GM23338 (cell line): ENCODE data around the gene PROCA1. TPM values are rescaled to one million over a fixed set of nuclear protein-coding genes. Genes with fewer than 3 reads are reported as not detected.
A peak's percentile ranks its signal among the peaks of the same experiment; 100 is the strongest.

ENCODE experiments used
- ATAC-seq: fragments of 200-7000 bp; cut with Tn5 transposase; 3 replicates; pipeline ENCODE4 v1.9.1; 2020
- DNase-seq: peaks from one replicate; pipeline ENCODE4 v3.0.0-alpha.2; 2015; ENCODE audit warnings: low spot score
- H2AFZ ChIP-seq: fragments of 200-600 bp; sonication (generic); 2 replicates; pipeline ENCODE4 v1.8.0; 2016; ENCODE audit warnings: antibody characterized with exemption, mild to moderate bottlenecking, moderate library complexity
- H3F3A ChIP-seq: fragments of 200-600 bp; sonication (generic); replicated peaks from 2 replicates; pipeline ENCODE4 v1.8.0; 2017; ENCODE audit warnings: antibody characterized with exemption, mixed run types, low read depth
- H3K27ac ChIP-seq: fragments of 200-600 bp; sonication (generic); 2 replicates; pipeline ENCODE4 v1.6.1; 2016; ENCODE audit warnings: low read depth
- H3K27me3 ChIP-seq: fragments of 200-600 bp; sonication (generic); 2 replicates; pipeline ENCODE4 v1.8.0; 2016; ENCODE audit warnings: mild to moderate bottlenecking, mixed run types, moderate library complexity; ENCODE audit not compliant: insufficient read depth
- H3K36me3 ChIP-seq: fragments of 200-600 bp; sonication (generic); 2 replicates; pipeline ENCODE4 v1.8.0; 2016; ENCODE audit warnings: mild to moderate bottlenecking; ENCODE audit not compliant: insufficient read depth
- H3K4me1 ChIP-seq: fragments of 200-600 bp; sonication (generic); 2 replicates; pipeline ENCODE4 v1.8.0; 2016; ENCODE audit warnings: mild to moderate bottlenecking, moderate library complexity; ENCODE audit not compliant: insufficient read depth
- H3K4me2 ChIP-seq: fragments of 200-600 bp; sonication (generic); 2 replicates; pipeline ENCODE4 v1.7.1; 2017; ENCODE audit warnings: mixed run types
- H3K4me3 ChIP-seq: fragments of 200-600 bp; sonication (generic); 2 replicates; pipeline ENCODE4 v1.6.1; 2016; ENCODE audit warnings: mixed run types
- H3K79me2 ChIP-seq: fragments of 200-600 bp; sonication (generic); replicated peaks from 2 replicates; pipeline ENCODE4 v1.8.0; 2017; ENCODE audit warnings: mild to moderate bottlenecking; ENCODE audit not compliant: insufficient read depth
- H3K9me2 ChIP-seq: fragments of 200-600 bp; sonication (generic); 2 replicates; pipeline ENCODE4 v1.8.0; 2017; ENCODE audit not compliant: insufficient read depth
- H4K20me1 ChIP-seq: fragments of 200-600 bp; sonication (generic); replicated peaks from 2 replicates; pipeline ENCODE4 v1.8.0; 2017; ENCODE audit warnings: mild to moderate bottlenecking; ENCODE audit not compliant: insufficient read depth
- H3K27ac Mint-ChIP-seq: 2 replicates; pipeline ENCODE4 v1.8.0; 2020; ENCODE audit warnings: inconsistent platforms, mild to moderate bottlenecking, moderate library complexity, mixed read lengths
- H3K27me3 Mint-ChIP-seq: 3 replicates; pipeline ENCODE4 v1.8.0; 2022; ENCODE audit warnings: low read depth, mild to moderate bottlenecking, moderate library complexity, mixed read lengths, inconsistent platforms; ENCODE audit not compliant: insufficient read depth, poor library complexity
- H3K36me3 Mint-ChIP-seq: 3 replicates; pipeline ENCODE4 v1.8.0; 2021; ENCODE audit warnings: low read depth, mild to moderate bottlenecking, inconsistent platforms, moderate library complexity, mixed read lengths
- H3K4me1 Mint-ChIP-seq: 3 replicates; pipeline ENCODE4 v1.8.0; 2020; ENCODE audit warnings: mild to moderate bottlenecking, inconsistent platforms, mixed read lengths
- H3K4me3 Mint-ChIP-seq: 3 replicates; pipeline ENCODE4 v1.8.0; 2021; ENCODE audit warnings: moderate library complexity, mild to moderate bottlenecking, inconsistent platforms, mixed read lengths
- H3K9me3 Mint-ChIP-seq: 3 replicates; pipeline ENCODE4 v1.8.0; 2020; ENCODE audit warnings: moderate library complexity, mild to moderate bottlenecking, inconsistent platforms, mixed read lengths
- CREB1 ChIP-seq: fragments of 250-450 bp; sonication (Bioruptor Pico); IDR thresholded peaks from 2 replicates; pipeline ENCODE4 v1.5.0; 2020; ENCODE audit warnings: low read depth, mild to moderate bottlenecking, moderate library complexity
- ETS1 ChIP-seq: IDR thresholded peaks from 2 replicates; pipeline ENCODE4 v1.6.1; 2016; ENCODE audit warnings: antibody characterized with exemption
- EZH2 ChIP-seq: fragments of 200-600 bp; sonication (generic); IDR thresholded peaks from one replicate; pipeline ENCODE4 v1.8.0; 2017; ENCODE audit warnings: antibody characterized with exemption, mild to moderate bottlenecking, low read depth; ENCODE audit not compliant: unreplicated experiment
- EZH2phosphoT487 ChIP-seq: fragments of 200-600 bp; sonication (generic); IDR thresholded peaks from one replicate; pipeline ENCODE4 v1.8.1; 2018; ENCODE audit warnings: antibody characterized with exemption; ENCODE audit not compliant: unreplicated experiment
- JUNB ChIP-seq: IDR thresholded peaks from one replicate; pipeline ENCODE4 v1.6.1; 2016; ENCODE audit warnings: antibody characterized with exemption; ENCODE audit not compliant: unreplicated experiment
- NANOG ChIP-seq: IDR thresholded peaks from 2 replicates; pipeline ENCODE4 v1.6.1; 2016; ENCODE audit warnings: antibody characterized with exemption, borderline replicate concordance
- POLR2AphosphoS5 ChIP-seq: IDR thresholded peaks from 2 replicates; pipeline ENCODE4 v1.6.1; 2016; ENCODE audit warnings: antibody characterized with exemption, low read depth
- STAT1 ChIP-seq: IDR thresholded peaks from one replicate; pipeline ENCODE4 v1.6.1; 2016; ENCODE audit warnings: antibody characterized with exemption; ENCODE audit not compliant: unreplicated experiment
- ZNF114 ChIP-seq: fragments of 250-450 bp; sonication (Bioruptor Pico); IDR thresholded peaks from 2 replicates; pipeline ENCODE4 v1.5.0; 2020; ENCODE audit warnings: mild to moderate bottlenecking, moderate library complexity
- ZNF331 ChIP-seq: fragments of 250-450 bp; sonication (Bioruptor Pico); IDR thresholded peaks from 2 replicates; pipeline ENCODE4 v1.5.0; 2020; ENCODE audit warnings: low read depth, mild to moderate bottlenecking, moderate library complexity
- ZNF462 ChIP-seq: fragments of 250-450 bp; sonication (Bioruptor Pico); IDR thresholded peaks from 2 replicates; pipeline ENCODE4 v1.5.0; 2020; ENCODE audit warnings: mild to moderate bottlenecking, moderate library complexity
- polyA plus RNA-seq: library from polyadenylated mRNA; unstranded; fragments of >200 nt; fragmentation: Nextera tagmentation; extraction: Ambion mirVana; gene quantifications from 2 replicates; pipeline ENCODE4 v1.2.1, GENCODE V29; 2016
- total RNA-seq: library from RNA; depleted of rRNA; stranded (reverse); fragments of >200 nt; shearing (Covaris generic); gene quantifications from 2 replicates; pipeline ENCODE4 v1.2.3, GENCODE V29; 2014
- TF ChIP-seq, protein P1 (sequence below): IDR thresholded peaks from one replicate; pipeline ENCODE4 v1.6.1; 2018; ENCODE audit warnings: antibody characterized with exemption; ENCODE audit not compliant: unreplicated experiment
- TF ChIP-seq, protein P2 (sequence below), 2 experiments: fragments of 200-600 bp in 1 of 2; sonication (generic) in 1 of 2; conservative IDR thresholded peaks; 2 replicates each; pipeline versions ENCODE4 v1.5.1 to v1.6.1; 2016 to 2017; ENCODE audit warnings: antibody characterized with exemption in 2 of 2, low read depth in 2 of 2, mild to moderate bottlenecking in 2 of 2, moderate library complexity in 1 of 2

PROCA1 gene
- total and polyA plus RNA-seq, 2 experiments from 2014 or later, result 11.3 to 14.4 TPM

GRCh38 chr17:28749516-28750177 lies 38.0 kb upstream of the PROCA1 start:
- Mint-ChIP-seq H3K27me3 (peaks cover 55% of the 10 kb centered on the region), H3K27ac (no peak overlapping the region), H3K4me3 (no peak overlapping the region), H3K36me3 (peaks cover 77% of the 10 kb centered on the region), H3K4me1 (peaks cover 40% of the 10 kb centered on the region), H3K9me3 (no peaks in the 10 kb centered on the region)
- no peak overlapping the region for H3K4me2 ChIP-seq
- TF ChIP-seq JUNB (no peak), EZH2 (no peak), ZNF462 (CRISPR knock-in tag) (no peak), ZNF114 (CRISPR knock-in tag) (no peak), NANOG (no peak), EZH2phosphoT487 (no peak), ETS1 (no peak), STAT1 (no peak), ZNF331 (CRISPR knock-in tag) (no peak), CREB1 (CRISPR knock-in tag) (no peak), POLR2AphosphoS5 (no peak)
- TF ChIP-seq, protein P1, sequence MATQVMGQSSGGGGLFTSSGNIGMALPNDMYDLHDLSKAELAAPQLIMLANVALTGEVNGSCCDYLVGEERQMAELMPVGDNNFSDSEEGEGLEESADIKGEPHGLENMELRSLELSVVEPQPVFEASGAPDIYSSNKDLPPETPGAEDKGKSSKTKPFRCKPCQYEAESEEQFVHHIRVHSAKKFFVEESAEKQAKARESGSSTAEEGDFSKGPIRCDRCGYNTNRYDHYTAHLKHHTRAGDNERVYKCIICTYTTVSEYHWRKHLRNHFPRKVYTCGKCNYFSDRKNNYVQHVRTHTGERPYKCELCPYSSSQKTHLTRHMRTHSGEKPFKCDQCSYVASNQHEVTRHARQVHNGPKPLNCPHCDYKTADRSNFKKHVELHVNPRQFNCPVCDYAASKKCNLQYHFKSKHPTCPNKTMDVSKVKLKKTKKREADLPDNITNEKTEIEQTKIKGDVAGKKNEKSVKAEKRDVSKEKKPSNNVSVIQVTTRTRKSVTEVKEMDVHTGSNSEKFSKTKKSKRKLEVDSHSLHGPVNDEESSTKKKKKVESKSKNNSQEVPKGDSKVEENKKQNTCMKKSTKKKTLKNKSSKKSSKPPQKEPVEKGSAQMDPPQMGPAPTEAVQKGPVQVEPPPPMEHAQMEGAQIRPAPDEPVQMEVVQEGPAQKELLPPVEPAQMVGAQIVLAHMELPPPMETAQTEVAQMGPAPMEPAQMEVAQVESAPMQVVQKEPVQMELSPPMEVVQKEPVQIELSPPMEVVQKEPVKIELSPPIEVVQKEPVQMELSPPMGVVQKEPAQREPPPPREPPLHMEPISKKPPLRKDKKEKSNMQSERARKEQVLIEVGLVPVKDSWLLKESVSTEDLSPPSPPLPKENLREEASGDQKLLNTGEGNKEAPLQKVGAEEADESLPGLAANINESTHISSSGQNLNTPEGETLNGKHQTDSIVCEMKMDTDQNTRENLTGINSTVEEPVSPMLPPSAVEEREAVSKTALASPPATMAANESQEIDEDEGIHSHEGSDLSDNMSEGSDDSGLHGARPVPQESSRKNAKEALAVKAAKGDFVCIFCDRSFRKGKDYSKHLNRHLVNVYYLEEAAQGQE, result no peak
- TF ChIP-seq, protein P2, sequence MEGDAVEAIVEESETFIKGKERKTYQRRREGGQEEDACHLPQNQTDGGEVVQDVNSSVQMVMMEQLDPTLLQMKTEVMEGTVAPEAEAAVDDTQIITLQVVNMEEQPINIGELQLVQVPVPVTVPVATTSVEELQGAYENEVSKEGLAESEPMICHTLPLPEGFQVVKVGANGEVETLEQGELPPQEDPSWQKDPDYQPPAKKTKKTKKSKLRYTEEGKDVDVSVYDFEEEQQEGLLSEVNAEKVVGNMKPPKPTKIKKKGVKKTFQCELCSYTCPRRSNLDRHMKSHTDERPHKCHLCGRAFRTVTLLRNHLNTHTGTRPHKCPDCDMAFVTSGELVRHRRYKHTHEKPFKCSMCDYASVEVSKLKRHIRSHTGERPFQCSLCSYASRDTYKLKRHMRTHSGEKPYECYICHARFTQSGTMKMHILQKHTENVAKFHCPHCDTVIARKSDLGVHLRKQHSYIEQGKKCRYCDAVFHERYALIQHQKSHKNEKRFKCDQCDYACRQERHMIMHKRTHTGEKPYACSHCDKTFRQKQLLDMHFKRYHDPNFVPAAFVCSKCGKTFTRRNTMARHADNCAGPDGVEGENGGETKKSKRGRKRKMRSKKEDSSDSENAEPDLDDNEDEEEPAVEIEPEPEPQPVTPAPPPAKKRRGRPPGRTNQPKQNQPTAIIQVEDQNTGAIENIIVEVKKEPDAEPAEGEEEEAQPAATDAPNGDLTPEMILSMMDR (conservative IDR thresholded peaks at IDR 0.05; ENCODE audit: low read depth in 2 of 2), result no peak
- no peak overlapping the region for H3K4me3 ChIP-seq
- peaks cover 28% of the 10 kb centered on the region for H3K4me1 ChIP-seq
- H4K20me1 ChIP-seq, result peaks cover 27% of the 10 kb centered on the region
- ATAC-seq, result no peak
- H2AFZ ChIP-seq, result no peak overlapping the region
- H3K79me2 ChIP-seq, result peaks cover 28% of the 10 kb centered on the region
- peaks cover 34% of the 10 kb centered on the region for H3K36me3 ChIP-seq
- H3K27me3 ChIP-seq, result no peaks in the 10 kb centered on the region
- no peaks in the 10 kb centered on the region for H3K9me2 ChIP-seq
- peaks cover 73% of the 10 kb centered on the region for H3F3A ChIP-seq
- H3K27ac ChIP-seq, result peak overlapping the region; percentile 34
- peak; percentile 35 for DNase-seq
